B cell (primary cell): ENCODE results near the gene TCEAL3. TPM values are rescaled to one million over a fixed set of nuclear protein-coding genes. Genes with fewer than 3 reads are reported as not detected.

Experiments used
- ATAC-seq: fragments of 200-7000 bp; cut with Tn5 transposase; one replicate; pipeline ENCODE4 v1.10.0; 2021; ENCODE audit warnings: low read depth, mild to moderate bottlenecking, moderate number of reproducible peaks, moderate library complexity
- CTCF ChIA-PET: fragments of 350-600 bp; sonication (Branson Sonifier 250); formaldehyde crosslinking; loops from one replicate; lab custom pipeline; 2021; ENCODE audit warnings: antibody characterized with exemption, inconsistent platforms; lab: Charles Lee
- POLR2A ChIA-PET: fragments of 350-600 bp; sonication (Branson Sonifier 250); formaldehyde crosslinking; loops from one replicate; lab custom pipeline; 2021; ENCODE audit warnings: antibody characterized with exemption; lab: Charles Lee
- DNase-seq: peaks from one replicate; pipeline ENCODE4 v3.0.0; 2013
- H2AFZ ChIP-seq: 2 replicates; pipeline ENCODE4 v1.6.1; 2012; ENCODE audit warnings: mild to moderate bottlenecking, low read depth, low read length; ENCODE audit not compliant: insufficient read depth, poor library complexity, severe bottlenecking
- H3K27ac ChIP-seq, 2 donors: 1 replicate in 1 of 2; 2 replicates in 1 of 2; pipeline ENCODE4 v1.5.1; 2012 to 2013; ENCODE audit warnings: low read length in 2 of 2, mild to moderate bottlenecking in 2 of 2, moderate library complexity in 1 of 2
- H3K27me3 ChIP-seq, 4 experiments: fragments of 200-600 bp in 1 of 4; sonication (generic) in 1 of 4; replicated peaks in 1 of 4; 1 replicate in 2 of 4; 2 replicates in 2 of 4; pipeline versions ENCODE4 v1.6.1 to v1.7.0; 2013 to 2016; ENCODE audit warnings: low read length in 3 of 4, mild to moderate bottlenecking in 2 of 4, mixed read lengths in 1 of 4, moderate library complexity in 1 of 4; ENCODE audit not compliant: insufficient read depth in 4 of 4, control insufficient read depth in 3 of 4; ENCODE audit errors: control extremely low read depth in 1 of 4
- H3K36me3 ChIP-seq, 2 experiments: replicated peaks in 1 of 2; 1 replicate in 1 of 2; 2 replicates in 1 of 2; pipeline versions ENCODE4 v1.6.1 to v1.7.1; 2013; ENCODE audit warnings: low read length in 1 of 2; ENCODE audit not compliant: insufficient read depth in 2 of 2, control insufficient read depth in 1 of 2; ENCODE audit errors: control extremely low read depth in 1 of 2, extremely low read depth in 1 of 2
- H3K4me1 ChIP-seq, 2 donors: fragments of 200-600 bp in 1 of 2; sonication (generic) in 1 of 2; 1 replicate in 1 of 2; 2 replicates in 1 of 2; pipeline versions ENCODE4 v1.5.1 to v1.6.1; 2013 to 2017; ENCODE audit warnings: low read length in 2 of 2; ENCODE audit not compliant: control insufficient read depth in 2 of 2, insufficient read depth in 2 of 2
- H3K4me2 ChIP-seq: replicated peaks from 2 replicates; pipeline ENCODE3; 2012; ENCODE audit warnings: mild to moderate bottlenecking, low read depth, low read length; ENCODE audit not compliant: poor library complexity, severe bottlenecking
- H3K4me3 ChIP-seq, 5 experiments: fragments of 200-600 bp in 1 of 5; sonication (generic) in 1 of 5; 1 replicate in 3 of 5; 2 replicates in 2 of 5; pipeline versions ENCODE4 v1.5.1 to v1.7.0; 2011 to 2016; ENCODE audit warnings: low read length in 4 of 5, mild to moderate bottlenecking in 4 of 5, low read depth in 2 of 5, control low read depth in 1 of 5, moderate library complexity in 1 of 5; ENCODE audit not compliant: insufficient read depth in 1 of 5; ENCODE audit errors: control extremely low read depth in 1 of 5, extremely low read depth in 1 of 5
- H3K79me2 ChIP-seq: fragments of 200-600 bp; sonication (generic); one replicate; pipeline ENCODE4 v1.6.0; 2016; ENCODE audit warnings: low read length; ENCODE audit not compliant: control insufficient read depth, insufficient read depth
- H3K9ac ChIP-seq: fragments of 200-600 bp; sonication (generic); 2 replicates; pipeline ENCODE4 v1.6.1; 2017; ENCODE audit warnings: mild to moderate bottlenecking, low read length, moderate library complexity
- H3K9me3 ChIP-seq, 3 donors: one replicate each; pipeline versions ENCODE4 v1.6.1 to v1.7.1; 2013; ENCODE audit warnings: low read length in 2 of 3; ENCODE audit not compliant: control insufficient read depth in 2 of 3, insufficient read depth in 1 of 3; ENCODE audit errors: control extremely low read depth in 1 of 3
- H4K20me1 ChIP-seq: 2 replicates; pipeline ENCODE4 v1.6.0; 2012; ENCODE audit warnings: mild to moderate bottlenecking, low read length; ENCODE audit not compliant: insufficient read depth, control insufficient read depth, poor library complexity, severe bottlenecking
- H3K27ac Mint-ChIP-seq: one replicate; pipeline ENCODE4 v1.8.0; 2021; ENCODE audit warnings: mixed read lengths
- H3K27me3 Mint-ChIP-seq: one replicate; pipeline ENCODE4 v1.8.0; 2021; ENCODE audit warnings: mixed read lengths
- H3K4me1 Mint-ChIP-seq: one replicate; pipeline ENCODE4 v1.8.0; 2021; ENCODE audit warnings: mixed read lengths
- H3K4me3 Mint-ChIP-seq: one replicate; pipeline ENCODE4 v1.8.0; 2021; ENCODE audit warnings: mixed read lengths
- H3K9me3 Mint-ChIP-seq: one replicate; pipeline ENCODE4 v1.8.0; 2022; ENCODE audit warnings: mixed read lengths; ENCODE audit not compliant: insufficient read depth
- CTCF ChIP-seq: fragments of 200-600 bp; IDR thresholded peaks from one replicate; pipeline ENCODE4 v1.8.0; 2022; ENCODE audit warnings: antibody characterized with exemption, mild to moderate bottlenecking
- EZH2 ChIP-seq: IDR thresholded peaks from 2 replicates; pipeline ENCODE4 v1.6.1; 2012; ENCODE audit warnings: borderline replicate concordance, low read depth, mild to moderate bottlenecking, moderate library complexity, low read length; ENCODE audit not compliant: insufficient read depth, poor library complexity, severe bottlenecking
- WGBS: methylation state at CpG from one replicate; pipeline ENCODE4 v1.1.5; 2013; ENCODE audit warnings: missing lambda C conversion rate; ENCODE audit not compliant: insufficient coverage; 5-methylcytosine and 5-hydroxymethylcytosine counted together
- intact Hi-C: fragments of 100-400 bp; cut with micrococcal nuclease; formaldehyde crosslinking; loops from one replicate; pipeline ENCODE4 v1.10.0; 2022
- polyA plus RNA-seq: library from polyadenylated mRNA; depleted of rRNA; stranded (reverse); fragments of >200 nt; gene quantifications from 2 replicates; pipeline ENCODE4 v1.2.3, GENCODE V29; 2012
- total RNA-seq, 2 donors: library from RNA; stranded (reverse); fragments of 120-200 nt in 1 of 2; gene quantifications; 1 replicate in 1 of 2; 2 replicates in 1 of 2; pipeline versions ENCODE4 v1.2.3 to v1.2.4, GENCODE V29; 2013 to 2022

The TCEAL3 gene
- total and polyA plus RNA-seq, 2 donors (not counting 1 experiment from before 2014, with no cell fraction given), result 1.3 to 6.7 TPM

GRCh38 chrX:103565752-103566151 is 42.0 kb upstream of the TCEAL3 start:
- Histone ChIP-seq H3K79me2 (no peaks in the 10 kb centered on the region), H3K4me3 (no peak overlapping the region), H3K27me3 (peaks cover 0 to 2% (median 0%) of the 10 kb centered on the region in 4 experiments), H3K4me2 (no peak overlapping the region), H3K27ac (no peak overlapping the region), H3K9ac (no peak overlapping the region), H4K20me1 (no peaks in the 10 kb centered on the region), H3K4me1 (no peaks in the 10 kb centered on the region), H2AFZ (no peak overlapping the region), H3K36me3 (no peaks in the 10 kb centered on the region), H3K9me3 (no peaks in the 10 kb centered on the region)
- H3K9me3 Mint-ChIP-seq, result no peaks in the 10 kb centered on the region
- no peak for ATAC-seq
- H3K4me3 Mint-ChIP-seq, result no peak overlapping the region
- intact Hi-C loops, result no loop called here
- no peaks in the 10 kb centered on the region for H3K27me3 Mint-ChIP-seq
- H3K4me1 Mint-ChIP-seq, result peaks cover 1% of the 10 kb centered on the region
- POLR2A ChIA-PET, result no interaction called here
- WGBS, result no CpG with 5 or more reads among the region's 1 CpG
- no peak for DNase-seq
- no peak for TF ChIP-seq EZH2
- no peak for TF ChIP-seq CTCF
- CTCF ChIA-PET, result no interaction called here
- no peak overlapping the region for H3K27ac Mint-ChIP-seq

DNA sequence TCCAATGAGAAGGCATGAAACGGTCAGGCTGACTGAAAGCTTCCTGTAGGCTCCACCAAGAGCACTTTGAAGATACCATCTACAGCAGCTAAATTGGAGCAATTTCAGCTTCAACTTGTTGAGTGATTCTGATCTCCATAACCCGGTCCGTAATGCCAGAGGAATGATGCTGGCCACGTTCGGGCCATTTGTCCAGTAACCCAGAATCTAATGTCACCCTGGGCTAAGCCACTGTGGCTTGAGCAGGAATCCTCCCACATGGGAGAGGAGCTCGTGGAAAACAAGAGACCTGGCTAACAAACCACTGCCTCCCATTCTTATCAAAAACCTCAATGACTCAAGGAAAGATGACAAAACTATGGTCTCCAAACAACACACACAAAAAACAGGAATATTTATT is 36.6 kb upstream of the TCEAL3 start:
- Mint-ChIP-seq H3K9me3 (no peaks in the 10 kb centered on the region), H3K27ac (no peak overlapping the region), H3K27me3 (no peaks in the 10 kb centered on the region), H3K4me3 (no peak overlapping the region), H3K4me1 (no peaks in the 10 kb centered on the region)
- H3K79me2 ChIP-seq, result no peaks in the 10 kb centered on the region
- no peaks in the 10 kb centered on the region for H4K20me1 ChIP-seq
- WGBS, result 100% methylated on average over 4 of the region's 6 CpGs
- H3K27me3 ChIP-seq, result no peaks in the 10 kb centered on the region
- H3K27ac ChIP-seq, result no peak overlapping the region
- ChIA-PET POLR2A (no interaction called here), CTCF (no interaction called here)
- no peak overlapping the region for H3K4me3 ChIP-seq
- no peak overlapping the region for H3K4me2 ChIP-seq
- no peak for TF ChIP-seq EZH2
- no peak for TF ChIP-seq CTCF
- H2AFZ ChIP-seq, result no peak overlapping the region
- no peaks in the 10 kb centered on the region for H3K36me3 ChIP-seq
- DNase-seq (no peak), ATAC-seq (no peak)
- H3K9me3 ChIP-seq, result no peaks in the 10 kb centered on the region
- no peak overlapping the region for H3K9ac ChIP-seq
- intact Hi-C loops, result no loop called here
- H3K4me1 ChIP-seq, result no peaks in the 10 kb centered on the region
